ENCODE data around the gene COL6A3.

DNA sequence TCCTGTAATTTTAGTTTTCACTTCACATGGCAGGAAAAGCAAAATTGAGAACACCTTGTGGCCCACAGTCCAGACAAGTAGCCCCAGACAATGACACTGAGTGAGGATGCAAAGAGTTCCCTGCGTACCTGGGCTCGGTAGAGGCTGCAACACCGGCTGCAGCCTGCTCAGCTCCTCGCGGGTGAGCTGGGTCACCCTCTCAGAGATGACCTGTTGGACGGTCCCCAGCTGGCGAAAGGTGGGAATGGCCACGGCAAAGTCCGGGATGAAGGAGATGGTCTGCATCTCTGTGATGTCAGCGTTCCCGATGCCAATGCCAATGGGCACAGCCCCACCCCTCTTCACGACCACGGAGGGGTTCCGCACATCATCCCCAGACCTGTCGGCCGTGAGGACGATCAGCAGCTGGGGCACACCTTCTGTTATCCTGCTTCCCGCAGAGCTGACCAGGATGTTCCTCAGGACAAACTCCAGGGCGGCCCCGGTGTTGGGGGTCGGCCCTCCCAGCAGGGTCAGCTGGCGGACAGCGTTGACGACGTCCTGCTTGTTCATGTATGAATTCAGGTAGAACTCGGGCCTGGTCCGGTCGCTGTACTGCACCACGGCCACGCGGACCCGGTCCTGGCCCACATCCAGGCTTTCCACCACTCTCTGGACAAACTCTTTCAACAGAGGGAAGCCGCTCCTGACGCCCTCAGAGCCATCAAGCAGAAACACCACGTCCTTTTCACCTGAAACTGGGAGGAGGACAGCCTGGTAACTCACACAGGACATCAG lies 39.5 kb downstream of the COL6A3 start:
- TF ChIP-seq, protein P1, sequence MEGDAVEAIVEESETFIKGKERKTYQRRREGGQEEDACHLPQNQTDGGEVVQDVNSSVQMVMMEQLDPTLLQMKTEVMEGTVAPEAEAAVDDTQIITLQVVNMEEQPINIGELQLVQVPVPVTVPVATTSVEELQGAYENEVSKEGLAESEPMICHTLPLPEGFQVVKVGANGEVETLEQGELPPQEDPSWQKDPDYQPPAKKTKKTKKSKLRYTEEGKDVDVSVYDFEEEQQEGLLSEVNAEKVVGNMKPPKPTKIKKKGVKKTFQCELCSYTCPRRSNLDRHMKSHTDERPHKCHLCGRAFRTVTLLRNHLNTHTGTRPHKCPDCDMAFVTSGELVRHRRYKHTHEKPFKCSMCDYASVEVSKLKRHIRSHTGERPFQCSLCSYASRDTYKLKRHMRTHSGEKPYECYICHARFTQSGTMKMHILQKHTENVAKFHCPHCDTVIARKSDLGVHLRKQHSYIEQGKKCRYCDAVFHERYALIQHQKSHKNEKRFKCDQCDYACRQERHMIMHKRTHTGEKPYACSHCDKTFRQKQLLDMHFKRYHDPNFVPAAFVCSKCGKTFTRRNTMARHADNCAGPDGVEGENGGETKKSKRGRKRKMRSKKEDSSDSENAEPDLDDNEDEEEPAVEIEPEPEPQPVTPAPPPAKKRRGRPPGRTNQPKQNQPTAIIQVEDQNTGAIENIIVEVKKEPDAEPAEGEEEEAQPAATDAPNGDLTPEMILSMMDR (conservative IDR thresholded peaks at IDR 0.05; ENCODE audit: low read depth, low read length) = no peak
- TF ChIP-seq EZH2 (IDR thresholded peaks at IDR 0.05; ENCODE audit: low read length, unreplicated experiment) (no peak), EZH2phosphoT487 (IDR thresholded peaks at IDR 0.05; ENCODE audit: borderline replicate concordance, low read length) (no peak)

Data from PC-3 (cell line).